ENCODE measurements around the gene IL10RA.

The IL10RA gene

GRCh38 chr11:117993988-117994745, 8.0 kb downstream of the IL10RA start:
- Histone ChIP-seq H2BK15ac (ENCODE audit: low read depth, poor library complexity, severe bottlenecking) (no peak overlapping the region), H4K91ac (ENCODE audit: low read length) (no peak overlapping the region), H2AFZ (ENCODE audit: low read depth, low read length) (no peak overlapping the region), H2BK5ac (ENCODE audit: low read depth, low read length, poor library complexity, severe bottlenecking) (no peak overlapping the region), H3K9ac (ENCODE audit: low read length) (no peak overlapping the region), H3K23ac (ENCODE audit: low read length in 2 of 2) (no peak overlapping the region), H2AK5ac (ENCODE audit: low read length, severe bottlenecking) (no peak overlapping the region), H3K18ac (ENCODE audit: low read depth in 1 of 2, low read length in 2 of 2) (peak overlapping the region in 1 of 2 experiments; percentile 17), H3K79me1 (replicated peaks; ENCODE audit: low read length, poor library complexity, severe bottlenecking) (no peaks in the 10 kb centered on the region), H3K27me3 (ENCODE audit: control insufficient read depth in 1 of 2, insufficient read depth in 1 of 2, low read length in 2 of 2) (peaks cover 8 to 12% of the 10 kb centered on the region in 2 experiments), H4K8ac (ENCODE audit: low read length) (no peak overlapping the region), H2BK120ac (ENCODE audit: low read depth, low read length) (no peak overlapping the region), H3K36me3 (ENCODE audit: control insufficient read depth in 1 of 2, insufficient read depth in 2 of 2, low read depth in 1 of 2, low read length in 2 of 2) (no peaks in the 10 kb centered on the region), H3K4me1 (ENCODE audit: control insufficient read depth, insufficient read depth, low read depth, low read length) (peaks cover 2% of the 10 kb centered on the region), H3K4ac (ENCODE audit: low read depth in 1 of 2, low read length in 2 of 2) (no peak overlapping the region), H2BK12ac (ENCODE audit: low read length in 2 of 2) (no peak overlapping the region), H3K14ac (ENCODE audit: low read length in 2 of 2) (peak overlapping the region in 1 of 2 experiments; percentile 19), H3K27ac (ENCODE audit: low read length, poor library complexity, severe bottlenecking) (no peak overlapping the region), H3K4me3 (ENCODE audit: insufficient read depth in 1 of 2, low read depth in 1 of 2, low read length in 2 of 2) (no peak overlapping the region), H3K9me3 (ENCODE audit: control insufficient read depth, low read length) (no peaks in the 10 kb centered on the region), H3K4me2 (ENCODE audit: low read length, poor library complexity, severe bottlenecking) (no peak overlapping the region)
- 52% methylated on average over 9 of the region's 9 CpGs for WGBS
- DNase-seq: no peak

- Histone ChIP-seq H3K79me1 (replicated peaks; ENCODE audit: low read length, poor library complexity, severe bottlenecking) (no peaks in the 10 kb centered on the region), H2BK120ac (ENCODE audit: low read depth, low read length) (no peak overlapping the region), H3K4me1 (ENCODE audit: control insufficient read depth, insufficient read depth, low read depth, low read length) (peaks cover 2% of the 10 kb centered on the region), H4K8ac (ENCODE audit: low read length) (no peak overlapping the region), H2BK15ac (ENCODE audit: low read depth, poor library complexity, severe bottlenecking) (no peak overlapping the region), H3K14ac (ENCODE audit: low read length in 2 of 2) (no peak overlapping the region), H3K4ac (ENCODE audit: low read depth in 1 of 2, low read length in 2 of 2) (no peak overlapping the region), H4K91ac (ENCODE audit: low read length) (no peak overlapping the region), H2BK5ac (ENCODE audit: low read depth, low read length, poor library complexity, severe bottlenecking) (no peak overlapping the region), H3K4me3 (ENCODE audit: insufficient read depth in 1 of 2, low read depth in 1 of 2, low read length in 2 of 2) (peak overlapping the region in 1 of 2 experiments; percentile 8), H3K27me3 (ENCODE audit: control insufficient read depth in 1 of 2, insufficient read depth in 1 of 2, low read length in 2 of 2) (peaks cover 6 to 8% of the 10 kb centered on the region in 2 experiments), H3K9me3 (ENCODE audit: control insufficient read depth, low read length) (no peaks in the 10 kb centered on the region), H3K18ac (ENCODE audit: low read depth in 1 of 2, low read length in 2 of 2) (no peak overlapping the region), H3K9ac (ENCODE audit: low read length) (no peak overlapping the region), H3K36me3 (ENCODE audit: control insufficient read depth in 1 of 2, insufficient read depth in 2 of 2, low read depth in 1 of 2, low read length in 2 of 2) (no peaks in the 10 kb centered on the region), H3K4me2 (ENCODE audit: low read length, poor library complexity, severe bottlenecking) (no peak overlapping the region), H2AK5ac (ENCODE audit: low read length, severe bottlenecking) (no peak overlapping the region), H3K27ac (ENCODE audit: low read length, poor library complexity, severe bottlenecking) (no peak overlapping the region), H2AFZ (ENCODE audit: low read depth, low read length) (no peak overlapping the region), H2BK12ac (ENCODE audit: low read length in 2 of 2) (no peak overlapping the region), H3K23ac (ENCODE audit: low read length in 2 of 2) (no peak overlapping the region)
- DNase-seq: no peak
- WGBS: 96% methylated on average over 10 of the region's 11 CpGs
These were observed 9.3 kb downstream of the IL10RA start for GRCh38 chr11:117995472-117995871.

GRCh38 chr11:117996058-117996457, 9.9 kb downstream of the IL10RA start:
- DNase-seq: no peak
- WGBS: 92% methylated on average over 4 of the region's 4 CpGs

GRCh38 chr11:117997406-117997805, 11.2 kb downstream of the IL10RA start:
- Histone ChIP-seq H4K91ac (ENCODE audit: low read length) (no peak overlapping the region), H3K4me3 (ENCODE audit: insufficient read depth in 1 of 2, low read depth in 1 of 2, low read length in 2 of 2) (no peak overlapping the region), H3K9me3 (ENCODE audit: control insufficient read depth, low read length) (no peaks in the 10 kb centered on the region), H3K18ac (ENCODE audit: low read depth in 1 of 2, low read length in 2 of 2) (no peak overlapping the region), H3K9ac (ENCODE audit: low read length) (no peak overlapping the region), H3K36me3 (ENCODE audit: control insufficient read depth in 1 of 2, insufficient read depth in 2 of 2, low read depth in 1 of 2, low read length in 2 of 2) (no peaks in the 10 kb centered on the region), H2AK5ac (ENCODE audit: low read length, severe bottlenecking) (no peak overlapping the region), H2BK120ac (ENCODE audit: low read depth, low read length) (no peak overlapping the region), H3K27me3 (ENCODE audit: control insufficient read depth in 1 of 2, insufficient read depth in 1 of 2, low read length in 2 of 2) (peaks cover 11 to 13% of the 10 kb centered on the region in 2 experiments), H2BK5ac (ENCODE audit: low read depth, low read length, poor library complexity, severe bottlenecking) (no peak overlapping the region), H3K4me2 (ENCODE audit: low read length, poor library complexity, severe bottlenecking) (no peak overlapping the region), H3K27ac (ENCODE audit: low read length, poor library complexity, severe bottlenecking) (no peak overlapping the region), H2BK12ac (ENCODE audit: low read length in 2 of 2) (no peak overlapping the region), H3K14ac (ENCODE audit: low read length in 2 of 2) (no peak overlapping the region), H2AFZ (ENCODE audit: low read depth, low read length) (no peak overlapping the region), H3K4me1 (ENCODE audit: control insufficient read depth, insufficient read depth, low read depth, low read length) (peaks cover 2% of the 10 kb centered on the region), H2BK15ac (ENCODE audit: low read depth, poor library complexity, severe bottlenecking) (no peak overlapping the region), H3K79me1 (replicated peaks; ENCODE audit: low read length, poor library complexity, severe bottlenecking) (no peaks in the 10 kb centered on the region), H3K23ac (ENCODE audit: low read length in 2 of 2) (no peak overlapping the region), H4K8ac (ENCODE audit: low read length) (no peak overlapping the region), H3K4ac (ENCODE audit: low read depth in 1 of 2, low read length in 2 of 2) (no peak overlapping the region)
- no peak for DNase-seq
- WGBS: 93% methylated on average over 2 of the region's 2 CpGs

More at GRCh38 chr11:117996058-117996457, 9.9 kb downstream of the IL10RA start:
- Histone ChIP-seq H3K9ac (ENCODE audit: low read length) (no peak overlapping the region), H3K4ac (ENCODE audit: low read depth in 1 of 2, low read length in 2 of 2) (no peak overlapping the region), H2BK12ac (ENCODE audit: low read length in 2 of 2) (no peak overlapping the region), H3K23ac (ENCODE audit: low read length in 2 of 2) (no peak overlapping the region), H2AK5ac (ENCODE audit: low read length, severe bottlenecking) (no peak overlapping the region), H2BK5ac (ENCODE audit: low read depth, low read length, poor library complexity, severe bottlenecking) (no peak overlapping the region), H3K27me3 (ENCODE audit: control insufficient read depth in 1 of 2, insufficient read depth in 1 of 2, low read length in 2 of 2) (peaks cover 6 to 8% of the 10 kb centered on the region in 2 experiments), H2BK120ac (ENCODE audit: low read depth, low read length) (no peak overlapping the region), H3K27ac (ENCODE audit: low read length, poor library complexity, severe bottlenecking) (no peak overlapping the region), H3K14ac (ENCODE audit: low read length in 2 of 2) (no peak overlapping the region), H3K36me3 (ENCODE audit: control insufficient read depth in 1 of 2, insufficient read depth in 2 of 2, low read depth in 1 of 2, low read length in 2 of 2) (no peaks in the 10 kb centered on the region), H3K9me3 (ENCODE audit: control insufficient read depth, low read length) (no peaks in the 10 kb centered on the region), H3K4me3 (ENCODE audit: insufficient read depth in 1 of 2, low read depth in 1 of 2, low read length in 2 of 2) (no peak overlapping the region), H3K79me1 (replicated peaks; ENCODE audit: low read length, poor library complexity, severe bottlenecking) (no peaks in the 10 kb centered on the region), H2AFZ (ENCODE audit: low read depth, low read length) (no peak overlapping the region), H3K4me1 (ENCODE audit: control insufficient read depth, insufficient read depth, low read depth, low read length) (peaks cover 2% of the 10 kb centered on the region), H3K18ac (ENCODE audit: low read depth in 1 of 2, low read length in 2 of 2) (no peak overlapping the region), H3K4me2 (ENCODE audit: low read length, poor library complexity, severe bottlenecking) (no peak overlapping the region), H4K91ac (ENCODE audit: low read length) (no peak overlapping the region), H4K8ac (ENCODE audit: low read length) (no peak overlapping the region), H2BK15ac (ENCODE audit: low read depth, poor library complexity, severe bottlenecking) (no peak overlapping the region)

Data from mesenchymal stem cell (in vitro differentiated cells and primary cell).